OCI-LY7 (cell line): ENCODE results near the gene WFDC2. TPM values are rescaled to one million over a fixed set of nuclear protein-coding genes. Genes with fewer than 3 reads are reported as not detected.

Experiments
- BruUV-seq: library from RNA; stranded (reverse); fragments of 400-500 nt; replicated peaks from 2 replicates; lab custom pipeline; 2021; lab: Mats Ljungman, UMichigan
- CTCF ChIA-PET: fragments of 300-600 bp; sonication (Branson Sonifier 250); formaldehyde crosslinking; loops from one replicate; lab custom pipeline; 2022; ENCODE audit warnings: antibody characterized with exemption; ENCODE audit not compliant: unreplicated experiment; lab: Charles Lee
- POLR2A ChIA-PET: fragments of 300-600 bp; sonication (Branson Sonifier 250); formaldehyde crosslinking; loops from one replicate; lab custom pipeline; 2022; ENCODE audit warnings: antibody characterized with exemption; lab: Charles Lee
- DNase-seq: peaks from one replicate; pipeline ENCODE4 v3.0.0-alpha.2; 2015; ENCODE audit warnings: low spot score
- H2AFZ ChIP-seq: fragments of 200-600 bp; sonication (generic), shearing (Covaris generic); 2 replicates; pipeline ENCODE4 v1.6.1; 2014; ENCODE audit warnings: mild to moderate bottlenecking, antibody characterized with exemption, low read length, moderate library complexity
- H3K27ac ChIP-seq: fragments of 200-600 bp; sonication (generic); 2 replicates; pipeline ENCODE4 v1.5.1; 2014; ENCODE audit warnings: mixed run types, low read depth, mild to moderate bottlenecking, moderate library complexity, low read length, inconsistent platforms; ENCODE audit not compliant: poor library complexity, severe bottlenecking
- H3K36me3 ChIP-seq: fragments of 200-600 bp; sonication (generic); 2 replicates; pipeline ENCODE4 v1.6.1; 2014; ENCODE audit warnings: mild to moderate bottlenecking, antibody characterized with exemption, low read length, moderate library complexity, mixed read lengths; ENCODE audit not compliant: insufficient read depth
- H3K4me1 ChIP-seq: fragments of 200-600 bp; sonication (generic); 2 replicates; pipeline ENCODE4 v1.5.1; 2014; ENCODE audit warnings: mild to moderate bottlenecking, low read length; ENCODE audit not compliant: insufficient read depth, poor library complexity, severe bottlenecking
- H3K4me2 ChIP-seq: fragments of 200-600 bp; sonication (generic); 2 replicates; pipeline ENCODE4 v1.6.1; 2014; ENCODE audit warnings: mild to moderate bottlenecking, low read length
- H3K4me3 ChIP-seq: fragments of 200-600 bp; sonication (generic); 2 replicates; pipeline ENCODE4 v1.5.1; 2014; ENCODE audit warnings: mild to moderate bottlenecking, low read depth, low read length; ENCODE audit not compliant: poor library complexity, severe bottlenecking
- H3K79me2 ChIP-seq: fragments of 200-600 bp; sonication (generic); 2 replicates; pipeline ENCODE4 v1.6.1; 2016; ENCODE audit warnings: low read depth, mild to moderate bottlenecking, low read length, moderate library complexity, mixed read lengths; ENCODE audit not compliant: insufficient read depth
- H3K9me2 ChIP-seq: fragments of 200-600 bp; sonication (generic); 2 replicates; pipeline ENCODE4 v1.6.1; 2016; ENCODE audit warnings: mild to moderate bottlenecking, low read length, mixed read lengths; ENCODE audit not compliant: insufficient read depth
- H3K9me3 ChIP-seq: fragments of 200-600 bp; sonication (generic); 2 replicates; pipeline ENCODE4 v1.6.1; 2014; ENCODE audit warnings: mild to moderate bottlenecking, mixed run types, low read length, mixed read lengths
- H4K20me1 ChIP-seq: fragments of 200-600 bp; sonication (generic); 2 replicates; pipeline ENCODE4 v1.6.1; 2014; ENCODE audit warnings: mild to moderate bottlenecking, antibody characterized with exemption, low read length, moderate library complexity, mixed read lengths; ENCODE audit not compliant: insufficient read depth
- EZH2phosphoT487 ChIP-seq: fragments of 200-600 bp; sonication (generic); IDR thresholded peaks from 2 replicates; pipeline ENCODE4 v1.6.1; 2018; ENCODE audit warnings: low read depth, borderline replicate concordance, mild to moderate bottlenecking, mixed run types, antibody characterized with exemption, low read length, moderate library complexity, mixed read lengths
- intact Hi-C: fragments of 100-400 bp; cut with micrococcal nuclease; formaldehyde crosslinking; loops from one replicate; pipeline ENCODE4 v1.10.0; 2022; ENCODE audit not compliant: unreplicated experiment
- total RNA-seq, 2 experiments: library from RNA; depleted of rRNA in 1 of 2; stranded (reverse); fragments of >200 nt in 1 of 2; shearing (Covaris generic) in 1 of 2; gene quantifications; 2 replicates each; pipeline ENCODE4 v1.2.3, GENCODE V29; 2014 to 2022
- TF ChIP-seq, protein P1 (sequence below): fragments of 200-600 bp; sonication (generic); conservative IDR thresholded peaks from 2 replicates; pipeline ENCODE4 v1.5.1; 2014; ENCODE audit warnings: mild to moderate bottlenecking, antibody characterized with exemption, low read length, moderate library complexity, mixed read lengths

The WFDC2 gene
- total RNA-seq, 2 experiments from 2014 or later: 0.46 to 4.4 TPM

GRCh38 chr20:45436732-45437485, 32.6 kb upstream of the WFDC2 start:
- peak overlapping the region; percentile 74 for H3K4me2 ChIP-seq
- no peak for TF ChIP-seq EZH2phosphoT487
- TF ChIP-seq, protein P1, sequence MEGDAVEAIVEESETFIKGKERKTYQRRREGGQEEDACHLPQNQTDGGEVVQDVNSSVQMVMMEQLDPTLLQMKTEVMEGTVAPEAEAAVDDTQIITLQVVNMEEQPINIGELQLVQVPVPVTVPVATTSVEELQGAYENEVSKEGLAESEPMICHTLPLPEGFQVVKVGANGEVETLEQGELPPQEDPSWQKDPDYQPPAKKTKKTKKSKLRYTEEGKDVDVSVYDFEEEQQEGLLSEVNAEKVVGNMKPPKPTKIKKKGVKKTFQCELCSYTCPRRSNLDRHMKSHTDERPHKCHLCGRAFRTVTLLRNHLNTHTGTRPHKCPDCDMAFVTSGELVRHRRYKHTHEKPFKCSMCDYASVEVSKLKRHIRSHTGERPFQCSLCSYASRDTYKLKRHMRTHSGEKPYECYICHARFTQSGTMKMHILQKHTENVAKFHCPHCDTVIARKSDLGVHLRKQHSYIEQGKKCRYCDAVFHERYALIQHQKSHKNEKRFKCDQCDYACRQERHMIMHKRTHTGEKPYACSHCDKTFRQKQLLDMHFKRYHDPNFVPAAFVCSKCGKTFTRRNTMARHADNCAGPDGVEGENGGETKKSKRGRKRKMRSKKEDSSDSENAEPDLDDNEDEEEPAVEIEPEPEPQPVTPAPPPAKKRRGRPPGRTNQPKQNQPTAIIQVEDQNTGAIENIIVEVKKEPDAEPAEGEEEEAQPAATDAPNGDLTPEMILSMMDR: peak; percentile 94
- BruUV-seq: no TSS peak
- ChIA-PET POLR2A (interaction anchor here (1.5 to 1.6 kb wide), 2 partner anchors 63 to 74 kb away, joined by 4 to 6 read pairs; partner anchors contain the start of gene SYS1), CTCF (interaction anchor here (0.7 to 2.2 kb wide), 11 partner anchors 17 to 124 kb away, joined by 3 to 14 read pairs (median 5); partner anchors contain the start of gene SYS1)
- peaks cover 41% of the 10 kb centered on the region for H3K4me1 ChIP-seq
- H2AFZ ChIP-seq: peak overlapping the region; percentile 32; the same call in 1 of the 2 replicates
- H3K36me3 ChIP-seq: peaks cover 12% of the 10 kb centered on the region; the same call in 1 of the 2 replicates
- DNase-seq: peak; percentile 84
- peak overlapping the region; percentile 51 for H3K4me3 ChIP-seq
- H3K27ac ChIP-seq: no peak overlapping the region
- H3K9me2 ChIP-seq: no peaks in the 10 kb centered on the region
- no peaks in the 10 kb centered on the region for H4K20me1 ChIP-seq
- intact Hi-C loops: loop anchor here (1.0 to 2.0 kb wide), 3 partner anchors 63 to 114 kb away; no protein-coding TSS in a partner anchor
- H3K79me2 ChIP-seq: peaks cover 3% of the 10 kb centered on the region; the same call in 1 of the 2 replicates
- no peaks in the 10 kb centered on the region for H3K9me3 ChIP-seq

GRCh38 chr20:45440424-45440823, 29.1 kb upstream of the WFDC2 start:
- POLR2A ChIA-PET: interaction anchor here (0.6 kb wide), 1 partner anchor 19 kb away, joined by 5 read pairs; no protein-coding TSS in a partner anchor
- BruUV-seq: no TSS peak

More at GRCh38 chr20:45440424-45440823, 29.1 kb upstream of the WFDC2 start:
- intact Hi-C loops: no loop called here
- Histone ChIP-seq H3K79me2 (no peaks in the 10 kb centered on the region), H3K4me2 (no peak overlapping the region), H3K27ac (no peak overlapping the region), H2AFZ (no peak overlapping the region), H3K9me3 (no peaks in the 10 kb centered on the region), H3K36me3 (no peaks in the 10 kb centered on the region), H3K4me1 (peaks cover 14% of the 10 kb centered on the region), H3K9me2 (no peaks in the 10 kb centered on the region), H3K4me3 (no peak overlapping the region), H4K20me1 (no peaks in the 10 kb centered on the region)
- TF ChIP-seq, protein P1: no peak
- TF ChIP-seq EZH2phosphoT487: no peak
- DNase-seq: no peak
- CTCF ChIA-PET: no interaction called here
